Kidney capillary endothelial cell (primary cell): ENCODE measurements around the gene PLEKHG4B.
"Not testable (repeated sequence)": the region's sequence is repeated elsewhere in the genome, so short reads cannot be mapped to it uniquely, and the experiment has no call there.

Experiments used
- DNase-seq: peaks from one replicate; pipeline ENCODE4 v3.0.0-alpha.2; 2018; ENCODE audit warnings: low spot score

Gene PLEKHG4B

GRCh38 chr5:204462-204861 is 112.5 kb downstream of the PLEKHG4B start:
- no peak for DNase-seq

- DNase-seq: no peak
Measured at GRCh38 chr5:204966-205670, 113.2 kb downstream of the PLEKHG4B start.

GRCh38 chr5:206406-206805 is 114.4 kb downstream of the PLEKHG4B start:
- DNase-seq: no peak

- no peak for DNase-seq
Measured at GRCh38 chr5:206927-207536, 115.1 kb downstream of the PLEKHG4B start.

- no peak for DNase-seq
Measured at GRCh38 chr5:207599-207998, 115.6 kb downstream of the PLEKHG4B start.

- DNase-seq: no peak
Measured at GRCh38 chr5:208449-209114, 116.6 kb downstream of the PLEKHG4B start.

GRCh38 chr5:213803-214395 is 121.9 kb downstream of the PLEKHG4B start:
- no peak for DNase-seq

- DNase-seq: not testable (repeated sequence)
Measured at GRCh38 chr5:215256-215655, 123.3 kb downstream of the PLEKHG4B start.

- not testable (repeated sequence) for DNase-seq
Measured at GRCh38 chr5:216076-216475, 124.1 kb downstream of the PLEKHG4B start.

GRCh38 chr5:217494-218456 is 125.8 kb downstream of the PLEKHG4B start, which contains the start of the genes CCDC127 and SDHA:
Gene CCDC127 (minus strand): TSS chr5:218153. CDS start chr5:216849, 1,304 bp downstream.
Gene SDHA (plus strand): TSS chr5:218320. CDS start chr5:218356, 36 bp downstream.
- peak; percentile 96 for DNase-seq

GRCh38 chr5:218457-219291 is 126.7 kb downstream of the PLEKHG4B start:
- DNase-seq: no peak

GRCh38 chr5:219460-219863 is 127.5 kb downstream of the PLEKHG4B start:
- no peak for DNase-seq

GRCh38 chr5:219991-220390 is 128.0 kb downstream of the PLEKHG4B start:
- DNase-seq: no peak

- DNase-seq: not testable (repeated sequence)
Measured at GRCh38 chr5:222951-223715, 131.2 kb downstream of the PLEKHG4B start.

- DNase-seq: no peak
Measured at GRCh38 chr5:223791-224190, 131.8 kb downstream of the PLEKHG4B start.

- no peak for DNase-seq
Measured at GRCh38 chr5:225334-225733, 133.4 kb downstream of the PLEKHG4B start.

- not testable (repeated sequence) for DNase-seq
Measured at GRCh38 chr5:227375-227774, 135.4 kb downstream of the PLEKHG4B start.

- no peak for DNase-seq
Measured at GRCh38 chr5:228886-229285, 136.9 kb downstream of the PLEKHG4B start.

- DNase-seq: no peak
Measured at GRCh38 chr5:230711-231110, 138.7 kb downstream of the PLEKHG4B start.

- no peak for DNase-seq
Measured at GRCh38 chr5:231661-232060, 139.7 kb downstream of the PLEKHG4B start.
